GM08714 (cell line): ENCODE data around the gene IQSEC1.

Experiments used
- H3K4me3 ChIP-seq: fragments of 200-500 bp; sonication (Bioruptor generic); 2 replicates; pipeline ENCODE4 v1.5.1; 2014; ENCODE audit warnings: mild to moderate bottlenecking, low read length, inconsistent platforms
- ZNF274 ChIP-seq: IDR thresholded peaks from 2 replicates; pipeline ENCODE4 v1.6.1; 2012; ENCODE audit warnings: mild to moderate bottlenecking, low read depth, low read length

The IQSEC1 gene

GRCh38 chr3:13073326-13074005 is at the start of gene IQSEC1:
IQSEC1 (minus strand) TSS chr3:13073429; CDS start chr3:13073014, 415 bp downstream.
- H3K4me3 ChIP-seq: peak within 1 kb of the TSS; percentile 42; the same call in 1 of the 2 replicates
- no peak for TF ChIP-seq ZNF274

GRCh38 chr3:13122081-13123012 is 49.1 kb upstream of the IQSEC1 start:
- H3K4me3 ChIP-seq: no peak overlapping the region
- TF ChIP-seq ZNF274: no peak

- no peak overlapping the region for H3K4me3 ChIP-seq
Observed at GRCh38 chr3:13121553-13122001, 48.3 kb upstream of the IQSEC1 start.

GRCh38 chr3:13120928-13121552 is 47.8 kb upstream of the IQSEC1 start:
- no peak for TF ChIP-seq ZNF274
- H3K4me3 ChIP-seq: no peak overlapping the region

More at GRCh38 chr3:13121553-13122001, 48.3 kb upstream of the IQSEC1 start:
- no peak for TF ChIP-seq ZNF274

GRCh38 chr3:13120289-13120927 is 47.2 kb upstream of the IQSEC1 start:
- TF ChIP-seq ZNF274: no peak
- H3K4me3 ChIP-seq: no peak overlapping the region

DNA sequence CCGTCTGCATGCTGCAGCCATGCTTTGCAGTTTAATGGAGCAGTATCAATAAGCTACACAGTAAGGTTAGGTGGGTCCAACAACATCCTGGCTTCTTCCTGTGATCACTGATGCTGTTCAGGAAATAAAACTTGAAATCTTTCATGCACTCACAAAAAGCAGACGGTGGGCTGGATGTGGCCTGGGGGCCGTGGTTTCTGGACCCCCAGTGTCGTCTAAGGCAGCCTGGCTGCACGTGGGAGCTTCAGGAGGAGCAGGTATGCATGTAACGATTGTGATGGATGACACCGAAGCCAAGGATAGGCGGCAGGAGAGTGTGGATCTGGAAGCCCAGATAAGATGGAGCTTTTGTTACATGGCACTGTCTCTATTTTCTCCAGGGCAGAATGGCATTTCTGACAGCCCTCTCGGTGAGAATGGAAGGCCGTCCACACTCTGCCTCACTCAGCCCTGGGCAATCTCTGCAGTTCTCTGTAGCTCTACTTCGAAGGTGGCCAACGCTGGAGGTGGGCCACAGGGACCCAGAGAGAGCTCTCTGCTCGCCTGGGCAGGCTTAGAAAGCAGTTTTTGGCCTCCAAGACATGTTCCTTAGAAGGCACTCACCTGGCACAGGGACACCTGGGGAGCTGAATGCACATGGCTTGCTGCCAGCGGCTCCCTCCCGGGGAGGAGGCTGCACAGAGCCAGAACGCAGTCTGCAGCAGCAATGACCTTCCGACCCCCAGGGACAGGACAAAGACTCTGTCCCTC is 46.4 kb upstream of the IQSEC1 start:
- H3K4me3 ChIP-seq: no peak overlapping the region
- TF ChIP-seq ZNF274: no peak

DNA sequence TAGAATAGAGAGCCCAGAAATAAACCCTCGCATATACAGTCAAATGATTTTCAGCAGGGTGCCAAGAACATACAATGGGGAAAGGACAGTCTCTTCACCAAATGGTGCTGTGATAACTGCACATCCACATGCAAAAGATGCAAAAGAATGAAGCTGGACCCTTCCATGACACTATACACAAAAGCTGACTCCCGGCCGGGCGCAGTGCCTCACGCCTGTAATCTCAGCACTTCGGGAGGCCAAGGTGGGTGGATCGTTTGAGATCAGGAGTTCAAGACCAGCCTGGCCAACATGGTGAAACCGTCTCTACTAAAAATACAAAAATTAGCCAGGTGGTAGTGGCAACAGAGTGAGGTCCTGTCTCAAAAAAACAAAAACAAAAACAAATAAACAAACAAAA is 43.2 kb upstream of the IQSEC1 start:
- H3K4me3 ChIP-seq: no peak overlapping the region
- TF ChIP-seq ZNF274: no peak

- no peak for TF ChIP-seq ZNF274
- H3K4me3 ChIP-seq: no peak overlapping the region
Observed at GRCh38 chr3:13115991-13116390, 42.8 kb upstream of the IQSEC1 start.

GRCh38 chr3:13115576-13115910 is 42.3 kb upstream of the IQSEC1 start:
- no peak for TF ChIP-seq ZNF274
- no peak overlapping the region for H3K4me3 ChIP-seq

- TF ChIP-seq ZNF274: no peak
- no peak overlapping the region for H3K4me3 ChIP-seq
Observed at GRCh38 chr3:13114811-13115575, 41.8 kb upstream of the IQSEC1 start.

GRCh38 chr3:13113346-13114330 is 40.4 kb upstream of the IQSEC1 start:
- H3K4me3 ChIP-seq: no peak overlapping the region
- TF ChIP-seq ZNF274: no peak
